AG20443 (cell line): ENCODE measurements around the gene SPINK1.
"Not testable (repeated sequence)": the region's sequence is repeated elsewhere in the genome, so short reads cannot be mapped to it uniquely, and the experiment has no call there.

Experiments used
- DNase-seq: peaks from one replicate; pipeline ENCODE4 v3.0.0; 2012; ENCODE audit warnings: low spot score, mixed read lengths

The SPINK1 gene

GRCh38 chr5:147809830-147810666 is 21.4 kb downstream of the SPINK1 start:
- DNase-seq = no peak

DNA sequence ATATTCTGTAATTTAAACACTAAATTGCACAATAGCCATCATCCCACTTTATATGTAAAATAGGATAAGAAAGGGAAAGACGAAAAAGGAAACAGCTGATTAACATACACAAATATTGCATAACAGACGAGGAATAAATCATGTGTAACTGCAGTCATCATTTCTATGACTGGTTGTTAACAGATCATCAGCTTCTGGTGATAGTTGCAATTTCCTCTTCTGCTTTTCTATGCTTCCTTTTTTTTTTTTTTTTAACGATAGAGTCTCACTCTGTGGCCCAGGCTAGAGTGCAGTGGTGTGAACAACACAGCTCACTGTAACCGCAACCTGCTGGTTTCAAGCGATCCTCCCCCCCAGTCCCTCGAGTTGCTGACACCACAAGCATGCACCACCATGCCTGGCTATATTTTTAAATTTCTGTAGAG is 26.4 kb downstream of the SPINK1 start:
- DNase-seq = no peak

- no peak for DNase-seq
Observed at GRCh38 chr5:147804334-147804733, 27.1 kb downstream of the SPINK1 start.

DNA sequence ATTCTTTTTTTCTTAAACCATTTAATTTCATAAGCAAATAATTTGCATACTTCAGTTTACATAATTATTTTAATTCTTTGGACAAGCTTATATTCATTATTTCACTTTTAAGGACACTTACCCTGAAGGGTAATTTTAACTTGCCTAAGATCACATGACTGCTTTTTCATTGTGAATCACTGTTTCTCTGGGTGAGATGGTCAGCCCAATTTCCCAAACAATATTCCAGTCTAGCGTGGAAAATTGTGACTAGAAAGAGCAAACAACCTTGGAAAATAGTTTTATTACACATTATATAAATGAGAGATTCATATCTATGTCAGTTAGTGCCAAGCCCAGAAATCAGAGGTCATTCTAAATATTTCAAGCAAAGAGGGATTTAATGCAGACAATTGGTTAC is 27.5 kb downstream of the SPINK1 start:
- no peak for DNase-seq

GRCh38 chr5:147803161-147803560 is 28.3 kb downstream of the SPINK1 start:
- DNase-seq = not testable (repeated sequence)

- DNase-seq = no peak
Observed at GRCh38 chr5:147801461-147801860, 30.0 kb downstream of the SPINK1 start.

GRCh38 chr5:147800491-147800890 is 31.0 kb downstream of the SPINK1 start:
- DNase-seq = no peak

DNA sequence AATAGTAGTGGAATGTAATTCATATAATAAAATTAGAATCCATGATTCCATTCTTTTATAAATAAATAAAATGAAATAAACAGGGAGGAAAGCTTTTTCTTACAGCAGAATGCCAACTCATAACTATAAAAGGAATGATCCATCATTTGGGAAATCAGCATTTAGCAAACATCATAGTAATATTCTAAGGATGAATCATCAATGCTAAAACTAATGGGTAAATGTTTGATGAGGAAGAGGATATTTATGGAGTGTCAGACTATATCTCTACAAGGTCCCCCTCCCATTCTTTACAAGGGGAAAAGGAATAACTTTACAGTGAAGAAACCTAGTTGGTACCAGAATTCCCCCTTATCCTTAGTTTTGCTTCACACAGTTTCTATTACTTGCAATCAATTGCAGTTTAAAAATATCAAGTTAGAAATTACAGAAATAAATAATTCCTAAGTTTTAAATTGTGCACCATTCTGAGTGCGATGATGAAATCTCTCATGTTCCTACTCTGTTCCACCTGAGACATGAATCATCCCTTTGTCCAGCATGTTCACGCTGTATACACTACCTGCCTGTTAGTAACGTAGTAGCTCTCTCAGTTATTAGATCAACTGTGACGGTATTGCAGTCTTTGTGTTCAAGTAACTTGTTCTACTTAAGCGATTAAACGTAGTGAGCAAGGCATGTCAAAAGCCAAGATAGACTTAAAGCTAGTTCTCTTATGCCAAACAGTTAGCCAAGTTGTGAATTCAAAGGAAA is 34.7 kb downstream of the SPINK1 start:
- no peak for DNase-seq

DNA sequence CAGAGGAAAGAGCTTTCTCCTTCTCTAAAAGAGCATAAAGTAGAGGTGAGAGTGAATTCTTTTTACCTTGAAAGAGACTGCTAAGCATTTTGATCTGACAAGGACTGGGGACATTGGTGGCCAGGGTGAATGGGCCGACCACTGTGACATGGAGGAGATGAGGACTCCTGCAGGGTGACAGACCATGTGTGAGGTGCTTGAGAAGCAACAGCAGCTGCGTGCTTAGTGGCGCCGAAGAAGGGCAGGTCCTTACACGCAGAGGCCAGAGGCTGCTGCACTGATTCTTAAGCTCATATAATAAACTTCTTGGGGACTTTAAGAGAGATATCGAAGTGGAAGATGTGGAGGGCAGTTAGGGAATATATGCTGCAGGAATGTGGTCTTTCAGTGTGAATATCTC is 40.3 kb downstream of the SPINK1 start:
- no peak for DNase-seq

GRCh38 chr5:147789820-147790219 is 41.7 kb downstream of the SPINK1 start:
- DNase-seq = no peak

- no peak for DNase-seq
Observed at GRCh38 chr5:147788023-147788422, 43.4 kb downstream of the SPINK1 start.

DNA sequence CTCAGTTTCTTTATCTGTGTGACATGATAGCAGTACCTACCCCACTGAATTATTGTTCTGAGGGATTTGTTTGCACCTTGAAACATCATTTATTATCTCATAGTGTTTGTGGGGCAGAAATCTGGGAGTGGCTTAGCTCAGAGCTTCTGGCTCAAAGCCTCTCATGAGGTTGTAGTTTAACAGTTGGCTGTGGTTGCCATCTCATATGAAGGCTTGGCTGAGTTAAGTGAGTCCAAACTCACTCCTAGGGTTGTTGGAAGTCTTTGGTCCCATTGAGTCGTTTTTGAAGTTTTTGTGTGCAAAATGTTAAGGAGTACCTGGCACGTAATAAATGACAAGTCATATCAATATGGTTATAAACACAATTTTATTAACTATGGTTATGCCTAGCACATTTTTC is 45.3 kb downstream of the SPINK1 start:
- DNase-seq = no peak

DNA sequence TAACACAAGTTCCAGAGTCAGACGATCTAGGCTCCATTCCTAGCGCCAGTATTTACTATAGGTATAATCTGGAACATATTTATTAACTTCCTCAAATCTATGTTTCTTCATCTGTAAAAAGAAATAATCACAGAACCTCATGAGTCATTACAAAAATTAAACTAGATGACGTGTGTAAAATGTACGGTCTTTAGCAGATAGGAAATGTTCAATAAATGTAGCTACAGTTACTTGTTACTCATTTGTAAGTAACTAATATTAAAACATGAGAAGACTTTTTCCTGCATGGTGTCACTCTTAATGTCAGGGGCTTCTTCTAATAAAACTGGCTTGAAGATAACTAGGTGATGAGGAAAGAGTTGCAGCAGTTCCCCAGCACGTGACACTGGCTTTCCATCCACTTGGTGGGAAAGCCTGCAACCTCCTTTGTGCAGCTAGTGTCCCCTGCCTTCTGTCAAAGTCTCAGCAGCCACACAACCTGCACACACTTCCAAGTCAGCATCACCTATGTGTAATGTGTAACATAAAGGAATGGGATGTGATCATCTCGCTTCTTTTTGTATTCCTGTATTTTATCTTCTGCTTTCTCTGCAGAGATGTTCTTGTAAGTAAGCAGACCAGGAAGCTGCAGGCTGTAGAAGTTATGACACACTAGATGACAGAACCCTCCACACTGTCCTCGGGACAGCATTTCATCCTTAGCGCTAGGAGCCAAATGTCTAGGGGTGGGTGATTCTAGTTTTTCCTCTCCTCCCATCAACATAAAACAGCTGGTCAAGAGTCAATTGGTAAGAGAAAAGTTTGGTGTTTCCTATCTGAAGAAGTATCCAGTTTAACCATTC is 47.1 kb downstream of the SPINK1 start:
- DNase-seq = no peak

GRCh38 chr5:147782110-147783028 is 49.1 kb downstream of the SPINK1 start, which contains the start of gene JAKMIP2:
Gene JAKMIP2, minus strand, starts transcription at chr5:147782728. Its CDS starts 110,922 bp downstream, at chr5:147671806.
- peak; percentile 18 for DNase-seq

DNA sequence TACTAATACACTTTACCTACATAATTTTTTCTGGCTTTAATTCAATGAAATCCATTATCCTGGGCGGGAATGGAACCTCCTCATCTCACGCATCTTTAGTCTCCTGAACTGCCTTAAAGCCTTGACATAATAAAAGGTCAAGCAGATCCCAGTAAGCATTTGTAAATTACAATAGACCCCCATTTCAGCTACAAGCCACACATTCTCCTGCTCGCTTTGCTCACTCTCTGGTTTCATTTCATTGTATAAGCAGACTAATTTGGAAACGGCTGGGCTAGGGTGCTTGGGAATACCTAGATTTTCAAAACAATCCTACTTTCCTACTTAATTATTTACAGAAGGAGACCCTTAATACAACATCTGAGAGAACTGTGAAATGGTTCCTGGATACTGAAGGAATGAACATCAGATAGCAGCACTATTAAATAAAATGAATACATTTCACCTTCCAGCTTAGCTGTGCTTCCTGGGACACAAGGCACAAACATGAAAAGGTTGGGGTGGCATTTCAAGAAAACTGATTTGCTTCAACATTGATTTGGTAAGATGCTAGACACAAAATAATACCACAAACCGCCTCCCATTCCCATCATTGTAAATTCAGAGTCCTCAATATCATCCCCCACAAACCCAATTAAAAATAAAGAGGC is 50.4 kb downstream of the SPINK1 start:
- no peak for DNase-seq

DNA sequence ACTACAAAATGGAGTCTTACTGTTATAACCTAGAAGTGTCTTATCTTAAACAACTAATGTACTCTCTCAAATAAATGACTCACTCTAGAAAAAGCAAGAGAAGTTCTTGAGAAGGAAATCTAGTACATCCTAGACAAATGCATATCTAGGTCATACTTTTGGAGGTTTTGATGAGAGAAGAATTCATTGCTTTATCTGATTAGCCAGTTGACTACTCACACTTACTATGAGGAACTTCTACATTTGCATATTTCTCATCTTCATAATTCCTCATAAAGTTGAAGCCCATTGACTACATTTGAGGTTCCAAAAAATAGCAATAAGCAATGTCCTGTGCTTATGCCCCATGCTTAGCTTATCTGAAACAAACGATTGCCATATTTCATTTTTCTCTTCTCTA is 51.8 kb downstream of the SPINK1 start:
- DNase-seq = no peak

GRCh38 chr5:147776989-147777388 is 54.5 kb downstream of the SPINK1 start:
- DNase-seq = no peak
